Mesothelial cell of epicardium (in vitro differentiated cells): ENCODE results near the gene ALX3. TPM values are rescaled to one million over a fixed set of nuclear protein-coding genes. Genes with fewer than 3 reads are reported as not detected.

Experiments
- DNase-seq, 2 experiments: peaks; one replicate each; pipeline ENCODE4 v3.0.0; 2021; ENCODE audit warnings: low spot score in 2 of 2; ENCODE audit not compliant: unreplicated experiment in 2 of 2
- H3K27ac Mint-ChIP-seq: 2 replicates; pipeline ENCODE4 v1.8.0; 2021; ENCODE audit warnings: mixed read lengths
- H3K27me3 Mint-ChIP-seq: 2 replicates; pipeline ENCODE4 v1.8.0; 2021; ENCODE audit warnings: low read depth, mixed read lengths
- H3K36me3 Mint-ChIP-seq: 2 replicates; pipeline ENCODE4 v1.8.0; 2021; ENCODE audit warnings: mixed read lengths
- H3K4me1 Mint-ChIP-seq: 2 replicates; pipeline ENCODE4 v1.8.0; 2021; ENCODE audit warnings: mixed read lengths
- H3K4me3 Mint-ChIP-seq: 2 replicates; pipeline ENCODE4 v1.8.0; 2021; ENCODE audit warnings: mild to moderate bottlenecking, moderate library complexity, mixed read lengths
- H3K9me3 Mint-ChIP-seq: 2 replicates; pipeline ENCODE4 v1.8.0; 2021; ENCODE audit warnings: mixed read lengths
- total RNA-seq: library from RNA; stranded (reverse); gene quantifications from 3 replicates; pipeline ENCODE4 v1.2.1, GENCODE V29; 2021
- TF ChIP-seq, protein P1 (sequence below): fragments of 200-600 bp; sonication (generic); IDR thresholded peaks from one replicate; pipeline ENCODE4 v1.5.0; 2021; ENCODE audit warnings: antibody characterized with exemption; ENCODE audit not compliant: unreplicated experiment

ALX3 gene
- total RNA-seq, 1 donor from 2014 or later = 127 TPM

DNA sequence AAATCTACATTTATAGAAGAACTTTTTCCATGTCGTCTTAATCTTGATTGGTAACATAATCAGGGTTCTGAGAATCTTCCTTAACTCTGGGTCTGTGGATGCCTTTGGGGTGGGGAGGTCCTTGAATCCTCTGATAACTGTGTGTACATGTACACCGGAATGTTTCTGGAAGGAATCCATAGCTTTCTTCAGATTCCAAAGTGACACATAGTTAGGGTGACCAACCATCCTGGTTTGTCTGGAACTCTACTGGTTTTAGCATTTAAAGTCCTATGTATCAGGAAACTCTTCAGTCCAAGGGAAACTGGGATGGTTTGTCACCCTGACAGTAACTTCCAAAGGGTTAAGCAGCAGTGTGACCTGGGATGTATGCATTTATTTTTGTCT, 19.2 kb downstream of the ALX3 start:
- Mint-ChIP-seq H3K36me3 (peaks cover 57% of the 10 kb centered on the region), H3K9me3 (no peaks in the 10 kb centered on the region), H3K27ac (no peak overlapping the region), H3K4me1 (peaks cover 44% of the 10 kb centered on the region), H3K4me3 (no peak overlapping the region), H3K27me3 (no peaks in the 10 kb centered on the region)
- no peak for DNase-seq
- TF ChIP-seq, protein P1, sequence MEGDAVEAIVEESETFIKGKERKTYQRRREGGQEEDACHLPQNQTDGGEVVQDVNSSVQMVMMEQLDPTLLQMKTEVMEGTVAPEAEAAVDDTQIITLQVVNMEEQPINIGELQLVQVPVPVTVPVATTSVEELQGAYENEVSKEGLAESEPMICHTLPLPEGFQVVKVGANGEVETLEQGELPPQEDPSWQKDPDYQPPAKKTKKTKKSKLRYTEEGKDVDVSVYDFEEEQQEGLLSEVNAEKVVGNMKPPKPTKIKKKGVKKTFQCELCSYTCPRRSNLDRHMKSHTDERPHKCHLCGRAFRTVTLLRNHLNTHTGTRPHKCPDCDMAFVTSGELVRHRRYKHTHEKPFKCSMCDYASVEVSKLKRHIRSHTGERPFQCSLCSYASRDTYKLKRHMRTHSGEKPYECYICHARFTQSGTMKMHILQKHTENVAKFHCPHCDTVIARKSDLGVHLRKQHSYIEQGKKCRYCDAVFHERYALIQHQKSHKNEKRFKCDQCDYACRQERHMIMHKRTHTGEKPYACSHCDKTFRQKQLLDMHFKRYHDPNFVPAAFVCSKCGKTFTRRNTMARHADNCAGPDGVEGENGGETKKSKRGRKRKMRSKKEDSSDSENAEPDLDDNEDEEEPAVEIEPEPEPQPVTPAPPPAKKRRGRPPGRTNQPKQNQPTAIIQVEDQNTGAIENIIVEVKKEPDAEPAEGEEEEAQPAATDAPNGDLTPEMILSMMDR = no peak

DNA sequence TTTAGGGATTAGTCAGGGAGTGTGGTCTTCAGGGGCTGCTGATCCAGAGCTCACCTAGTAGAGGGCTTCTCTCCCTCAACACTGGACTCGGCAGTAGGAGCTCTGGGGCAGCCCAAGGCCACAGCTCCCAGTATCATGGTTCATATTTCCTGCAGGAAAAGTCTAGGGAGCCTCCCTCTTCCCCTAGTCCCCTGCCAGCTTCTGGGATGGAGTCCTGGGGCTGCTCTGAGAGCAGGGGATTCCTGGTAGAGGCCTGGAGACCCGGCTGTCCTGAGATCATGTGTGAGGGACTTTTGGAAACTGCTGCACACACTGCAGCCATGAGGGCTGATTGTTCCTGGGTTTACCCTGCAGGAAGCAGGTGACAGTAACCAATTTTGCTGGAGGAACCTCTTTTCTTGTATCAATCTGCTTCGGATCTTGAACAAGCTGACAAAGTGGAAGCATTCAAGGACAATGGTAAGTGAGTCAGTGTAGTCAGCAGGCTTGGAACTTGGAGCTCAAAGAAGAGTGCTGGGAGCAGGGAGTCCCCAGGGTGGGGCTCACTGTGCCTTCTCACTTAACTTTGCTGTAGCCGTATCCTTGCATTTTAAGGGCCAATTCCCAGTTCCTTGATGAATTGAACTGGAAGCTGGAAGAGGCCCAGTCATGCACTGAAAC, 19.7 kb downstream of the ALX3 start:
- no peak for DNase-seq
- H3K4me1 Mint-ChIP-seq = peaks cover 38% of the 10 kb centered on the region
- H3K9me3 Mint-ChIP-seq = no peaks in the 10 kb centered on the region
- H3K27me3 Mint-ChIP-seq = no peaks in the 10 kb centered on the region
- H3K4me3 Mint-ChIP-seq = no peak overlapping the region
- TF ChIP-seq, protein P1 = no peak
- no peak overlapping the region for H3K27ac Mint-ChIP-seq
- H3K36me3 Mint-ChIP-seq = peaks cover 62% of the 10 kb centered on the region

DNA sequence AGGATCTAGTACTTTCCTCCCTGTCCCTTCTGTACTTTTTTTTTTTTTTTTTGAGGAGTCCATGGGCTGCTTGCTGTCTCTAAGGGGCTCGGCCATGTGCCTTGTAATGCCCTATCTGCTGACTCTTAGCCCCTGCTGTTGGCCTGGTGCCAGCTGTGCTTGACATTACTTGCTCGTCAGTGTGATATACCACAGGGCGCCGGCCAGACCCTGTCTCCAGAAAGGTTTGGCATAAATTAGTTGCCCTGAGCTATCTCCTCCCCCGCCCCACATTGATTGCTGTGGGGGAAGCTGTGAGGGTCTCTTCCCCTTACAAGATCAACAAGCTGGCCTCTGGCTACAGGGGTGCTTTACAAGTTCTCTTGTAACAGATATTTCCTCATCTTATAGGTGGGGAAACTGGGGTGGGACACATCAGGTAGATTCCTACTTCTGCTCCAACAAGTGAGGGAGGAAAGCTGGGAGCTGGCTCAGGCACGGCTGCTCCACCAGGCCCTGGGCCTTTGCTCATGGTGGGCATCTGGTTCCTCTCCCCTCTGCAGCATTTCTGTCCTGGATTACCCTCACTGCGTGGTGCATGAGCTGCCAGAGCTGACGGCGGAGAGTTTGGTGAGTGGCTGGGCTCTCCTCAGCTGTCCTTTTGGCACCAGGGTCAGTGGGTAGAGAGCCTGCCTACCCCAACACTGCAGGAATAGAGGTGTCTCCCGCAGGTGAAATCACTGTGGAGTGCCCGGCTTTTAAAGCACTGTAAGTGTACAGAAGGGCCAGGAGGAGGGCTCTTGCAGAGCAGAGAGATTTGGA, 20.5 kb downstream of the ALX3 start:
- Mint-ChIP-seq H3K27me3 (no peaks in the 10 kb centered on the region), H3K36me3 (peaks cover 60% of the 10 kb centered on the region), H3K27ac (no peak overlapping the region), H3K9me3 (peaks cover 4% of the 10 kb centered on the region), H3K4me1 (peaks cover 31% of the 10 kb centered on the region), H3K4me3 (no peak overlapping the region)
- no peak for DNase-seq
- TF ChIP-seq, protein P1 = no peak

DNA sequence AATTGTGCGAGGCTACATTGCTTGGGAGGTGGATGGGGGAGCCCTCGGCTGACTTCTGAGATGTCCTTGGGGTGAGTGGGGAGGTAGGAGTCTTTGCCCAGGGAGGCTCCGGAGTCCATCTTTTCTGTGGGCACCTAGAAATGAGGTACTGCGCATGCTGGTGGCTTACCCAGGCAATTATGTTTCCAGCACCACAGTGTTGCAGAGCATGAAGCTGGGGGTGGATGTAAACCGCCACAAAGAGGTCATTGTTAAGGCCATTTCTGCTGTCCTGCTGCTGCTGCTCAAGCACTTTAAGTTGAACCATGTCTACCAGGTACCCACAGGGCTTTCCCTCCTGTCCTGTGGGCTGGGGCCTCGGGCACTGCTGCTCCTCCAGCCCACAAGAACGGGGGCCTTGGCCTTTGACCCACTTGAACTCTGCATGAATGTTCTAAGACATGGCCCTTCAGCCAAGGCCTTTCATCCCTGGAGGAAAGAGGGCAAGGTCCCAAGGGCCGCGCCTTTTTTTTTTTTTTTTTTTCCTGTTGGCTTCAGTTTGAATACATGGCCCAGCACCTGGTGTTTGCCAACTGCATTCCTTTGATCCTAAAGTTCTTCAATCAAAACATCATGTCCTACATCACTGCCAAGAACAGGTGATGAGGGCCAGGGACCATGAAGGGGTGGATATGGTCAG, 21.4 kb downstream of the ALX3 start:
- peaks cover 64% of the 10 kb centered on the region for H3K36me3 Mint-ChIP-seq
- peaks cover 4% of the 10 kb centered on the region for H3K9me3 Mint-ChIP-seq
- TF ChIP-seq, protein P1 = no peak
- H3K27me3 Mint-ChIP-seq = no peaks in the 10 kb centered on the region
- DNase-seq = no peak
- H3K27ac Mint-ChIP-seq = no peak overlapping the region
- H3K4me1 Mint-ChIP-seq = peaks cover 23% of the 10 kb centered on the region
- H3K4me3 Mint-ChIP-seq = no peak overlapping the region

DNA sequence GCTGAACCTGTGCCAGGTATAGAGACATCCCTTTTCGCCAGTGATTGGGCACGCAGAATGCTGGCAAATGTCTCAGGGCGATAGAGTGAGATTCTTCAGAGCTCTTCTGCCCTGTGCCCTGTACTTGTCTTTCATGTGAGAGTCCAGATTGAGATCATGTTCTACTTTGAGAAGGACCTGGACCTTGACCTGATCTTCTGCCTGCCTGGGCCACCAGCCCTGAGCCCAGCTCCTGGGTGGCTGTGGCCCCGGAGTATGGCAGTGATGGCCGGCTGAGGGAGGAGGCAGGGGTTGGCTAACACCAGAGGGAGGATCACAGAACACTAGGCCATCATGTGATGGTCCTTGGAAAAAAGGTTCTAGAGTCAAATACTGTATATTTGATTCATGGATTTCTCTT, 22.2 kb downstream of the ALX3 start:
- TF ChIP-seq, protein P1 = no peak
- peaks cover 15% of the 10 kb centered on the region for H3K4me1 Mint-ChIP-seq
- no peak for DNase-seq
- H3K4me3 Mint-ChIP-seq = no peak overlapping the region
- peaks cover 4% of the 10 kb centered on the region for H3K9me3 Mint-ChIP-seq
- no peak overlapping the region for H3K27ac Mint-ChIP-seq
- no peaks in the 10 kb centered on the region for H3K27me3 Mint-ChIP-seq
- H3K36me3 Mint-ChIP-seq = peaks cover 63% of the 10 kb centered on the region
